Measurements from ENCODE around the gene MTRF1L. TPM values are rescaled to one million over a fixed set of nuclear protein-coding genes. Genes with fewer than 3 reads are reported as not detected.

MTRF1L gene, protein sequence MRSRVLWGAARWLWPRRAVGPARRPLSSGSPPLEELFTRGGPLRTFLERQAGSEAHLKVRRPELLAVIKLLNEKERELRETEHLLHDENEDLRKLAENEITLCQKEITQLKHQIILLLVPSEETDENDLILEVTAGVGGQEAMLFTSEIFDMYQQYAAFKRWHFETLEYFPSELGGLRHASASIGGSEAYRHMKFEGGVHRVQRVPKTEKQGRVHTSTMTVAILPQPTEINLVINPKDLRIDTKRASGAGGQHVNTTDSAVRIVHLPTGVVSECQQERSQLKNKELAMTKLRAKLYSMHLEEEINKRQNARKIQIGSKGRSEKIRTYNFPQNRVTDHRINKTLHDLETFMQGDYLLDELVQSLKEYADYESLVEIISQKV
- 8.2 and 11.7 TPM in 2 replicates for total RNA-seq (2014; rRNA removed; shearing (Covaris generic))

DNA sequence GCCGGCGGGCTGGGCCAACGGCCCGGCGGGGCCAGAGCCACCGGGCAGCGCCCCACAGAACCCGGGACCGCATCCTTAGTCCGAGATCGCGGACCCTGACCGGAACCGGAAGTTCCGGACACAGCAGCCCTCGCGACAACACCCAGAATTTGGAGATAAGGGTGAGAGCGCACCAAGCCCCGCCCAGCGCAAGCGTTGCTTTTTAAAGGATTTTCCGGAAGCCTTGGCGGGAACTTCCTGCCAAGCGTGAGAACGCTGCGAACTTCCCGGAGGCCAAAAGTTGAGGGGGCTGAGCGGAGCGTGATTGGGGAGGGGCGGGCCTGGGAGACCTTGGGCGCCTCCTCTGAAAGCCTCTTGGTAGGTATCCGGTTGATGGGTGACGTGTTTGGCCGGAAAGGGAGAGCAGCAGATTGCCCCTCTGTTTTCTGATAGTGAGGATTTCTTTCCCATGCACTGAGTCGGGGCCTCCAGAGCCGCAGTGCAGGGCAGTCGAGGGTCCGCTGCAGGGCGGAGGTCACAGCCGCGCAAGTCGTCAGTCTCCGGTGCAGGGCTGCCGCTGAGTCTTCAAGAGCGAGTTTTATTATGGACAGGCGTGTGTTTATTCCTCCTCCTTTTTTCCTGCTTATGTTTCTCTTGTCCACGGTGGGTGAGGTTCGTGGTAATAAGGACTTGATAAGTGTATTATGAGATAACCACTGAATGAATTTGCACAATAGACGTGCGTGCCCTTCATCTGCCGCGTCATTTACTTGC, at the start of gene MTRF1L:
TSS of gene MTRF1L (minus strand) at position 97 of the 753 bp plus-strand sequence. CDS start at position 73, 24 bp downstream.
- Histone ChIP-seq H3K36me3 (replicated peaks; ENCODE audit: control insufficient read depth, insufficient read depth, low read length) (no peaks in the 10 kb centered on the region; the same call in 1 of the 2 replicates), H3K27me3 (ENCODE audit: control insufficient read depth, insufficient read depth, low read length) (no peaks in the 10 kb centered on the region), H3K4me3 (ENCODE audit: insufficient read depth, low read depth, low read length) (peak within 1 kb of the TSS; percentile 96)
- peak; percentile 90 for DNase-seq

DNA sequence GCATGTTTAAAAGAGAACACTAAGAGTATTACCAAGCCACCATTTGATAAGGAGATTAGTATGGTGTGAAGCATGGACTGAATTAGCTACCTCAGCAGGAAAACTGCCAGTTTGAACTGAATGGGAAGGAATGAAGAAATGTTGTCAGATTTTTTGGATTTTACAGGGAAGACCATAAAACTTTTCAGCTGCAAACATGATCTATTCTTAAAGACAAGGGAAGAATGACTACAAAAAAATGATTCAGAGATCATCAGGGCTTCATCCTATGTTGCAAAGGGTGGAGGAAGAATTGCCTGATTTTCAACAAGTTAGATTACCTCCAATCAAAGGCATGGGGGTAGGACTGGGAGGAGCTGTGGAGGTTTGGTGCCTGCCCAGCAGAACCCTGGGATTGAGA, 49.3 kb upstream of the MTRF1L start:
- DNase-seq, result no peak
- Histone ChIP-seq H3K36me3 (replicated peaks; ENCODE audit: control insufficient read depth, insufficient read depth, low read length) (no peaks in the 10 kb centered on the region), H3K4me3 (ENCODE audit: insufficient read depth, low read depth, low read length) (no peak overlapping the region), H3K27me3 (ENCODE audit: control insufficient read depth, insufficient read depth, low read length) (no peaks in the 10 kb centered on the region)

DNA sequence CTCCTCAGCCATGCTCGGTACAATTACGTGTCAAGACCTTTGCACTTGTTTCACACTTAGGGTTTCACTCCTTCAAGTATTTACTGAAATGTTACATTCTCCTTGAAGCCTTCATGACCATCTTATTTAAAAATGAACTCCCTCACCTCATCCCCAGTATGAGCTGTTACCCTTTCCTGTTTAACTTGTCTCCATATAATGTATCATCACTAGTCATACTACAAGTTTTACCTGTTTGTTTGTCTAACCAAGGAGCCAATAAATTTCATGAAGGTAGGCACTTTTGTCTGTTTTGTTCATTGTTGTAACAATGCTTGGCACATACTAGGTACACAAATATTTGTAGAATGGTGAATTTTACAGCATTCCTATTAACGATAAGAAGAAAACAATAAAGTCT, 46.1 kb upstream of the MTRF1L start:
- no peak for DNase-seq
- Histone ChIP-seq H3K4me3 (ENCODE audit: insufficient read depth, low read depth, low read length) (no peak overlapping the region), H3K36me3 (replicated peaks; ENCODE audit: control insufficient read depth, insufficient read depth, low read length) (no peaks in the 10 kb centered on the region), H3K27me3 (ENCODE audit: control insufficient read depth, insufficient read depth, low read length) (no peaks in the 10 kb centered on the region)

DNA sequence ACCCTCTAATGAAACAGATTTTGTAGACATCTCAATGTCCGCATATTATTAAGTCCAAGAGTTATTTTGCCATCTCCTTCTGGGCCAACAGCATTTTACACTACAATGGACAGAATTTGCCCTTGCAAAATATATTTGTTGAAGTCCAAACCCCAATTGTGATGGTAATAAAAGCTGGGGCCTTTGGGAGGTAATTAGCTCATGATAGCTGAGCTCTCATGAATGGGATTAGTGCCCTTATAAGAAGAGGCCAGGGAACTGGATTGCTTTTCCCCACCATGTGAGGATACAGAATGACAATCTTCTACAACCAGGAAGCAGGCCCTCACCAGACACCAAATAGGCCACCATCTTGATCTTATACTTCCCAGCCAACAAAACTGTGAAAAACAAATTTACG, 44.9 kb upstream of the MTRF1L start:
- DNase-seq, result no peak
- Histone ChIP-seq H3K4me3 (ENCODE audit: insufficient read depth, low read depth, low read length) (no peak overlapping the region), H3K36me3 (replicated peaks; ENCODE audit: control insufficient read depth, insufficient read depth, low read length) (no peaks in the 10 kb centered on the region)

DNA sequence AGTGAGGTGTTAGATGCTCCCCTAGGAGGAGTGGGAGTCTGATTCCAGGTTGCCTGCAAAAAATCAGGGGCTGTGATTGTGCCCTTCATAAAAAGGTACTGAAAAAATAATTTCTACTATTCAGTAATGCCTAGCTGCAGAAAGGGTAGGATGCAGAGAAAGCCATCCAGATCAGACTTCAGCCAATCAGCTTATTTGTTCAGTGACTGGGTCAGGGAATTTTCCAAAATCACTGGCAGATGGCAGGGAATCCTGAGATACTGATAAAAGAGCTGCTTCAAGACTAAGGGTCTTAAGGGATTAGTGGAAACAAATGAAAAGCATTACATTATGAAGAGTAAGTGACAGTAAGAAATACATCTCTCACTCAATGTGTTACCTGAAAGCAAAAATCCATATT, 42.8 kb upstream of the MTRF1L start:
- no peak overlapping the region for H3K4me3 ChIP-seq (ENCODE audit: insufficient read depth, low read depth, low read length)
- no peak for DNase-seq

More for the DNA sequence above, 44.9 kb upstream of the MTRF1L start:
- H3K27me3 ChIP-seq (ENCODE audit: control insufficient read depth, insufficient read depth, low read length), result no peaks in the 10 kb centered on the region

DNA sequence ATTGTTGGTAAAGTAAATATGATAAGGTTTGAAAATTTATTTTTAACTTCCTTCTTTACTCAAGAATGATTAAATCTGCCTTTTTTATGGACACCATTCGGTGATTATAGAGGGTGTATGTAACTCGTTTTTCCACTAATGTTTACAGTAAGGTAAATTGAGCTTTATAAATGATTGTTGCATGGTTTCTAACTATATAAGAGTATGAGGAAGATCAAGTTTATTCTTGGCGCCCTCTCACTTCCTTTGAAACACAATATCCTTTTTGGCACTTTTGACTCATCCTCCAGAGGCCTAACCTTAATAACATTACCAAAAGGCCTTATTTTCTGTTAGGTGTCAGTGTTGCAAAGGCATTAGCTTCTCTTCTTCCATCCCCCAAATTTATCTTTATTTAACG, 41.8 kb upstream of the MTRF1L start:
- Histone ChIP-seq H3K4me3 (ENCODE audit: insufficient read depth, low read depth, low read length) (no peak overlapping the region), H3K27me3 (ENCODE audit: control insufficient read depth, insufficient read depth, low read length) (no peaks in the 10 kb centered on the region), H3K36me3 (replicated peaks; ENCODE audit: control insufficient read depth, insufficient read depth, low read length) (no peaks in the 10 kb centered on the region)
- no peak for DNase-seq

More for the DNA sequence above, 42.8 kb upstream of the MTRF1L start:
- Histone ChIP-seq H3K27me3 (ENCODE audit: control insufficient read depth, insufficient read depth, low read length) (no peaks in the 10 kb centered on the region), H3K36me3 (replicated peaks; ENCODE audit: control insufficient read depth, insufficient read depth, low read length) (no peaks in the 10 kb centered on the region)

DNA sequence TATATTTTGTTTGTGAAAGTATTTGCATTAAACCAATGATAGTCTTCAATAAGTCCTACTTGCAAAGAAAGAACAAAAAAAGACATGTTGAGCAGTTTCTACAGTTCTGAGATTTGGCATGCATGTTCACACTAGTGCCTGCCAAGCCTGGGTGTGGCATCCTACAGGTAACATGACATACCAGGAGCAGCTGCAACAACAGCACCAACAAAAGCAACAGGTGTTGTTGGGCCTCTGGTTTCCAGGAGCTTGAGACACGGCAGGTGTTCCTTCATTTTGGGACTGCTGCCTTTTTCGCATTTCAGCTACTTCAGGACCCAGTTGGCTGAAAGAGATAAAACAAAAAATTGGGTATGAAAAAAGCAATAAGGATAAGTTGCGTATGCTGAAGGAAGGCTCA, 41.2 kb upstream of the MTRF1L start:
- no peak for DNase-seq
- Histone ChIP-seq H3K27me3 (ENCODE audit: control insufficient read depth, insufficient read depth, low read length) (no peaks in the 10 kb centered on the region), H3K4me3 (ENCODE audit: insufficient read depth, low read depth, low read length) (no peak overlapping the region), H3K36me3 (replicated peaks; ENCODE audit: control insufficient read depth, insufficient read depth, low read length) (no peaks in the 10 kb centered on the region)

DNA sequence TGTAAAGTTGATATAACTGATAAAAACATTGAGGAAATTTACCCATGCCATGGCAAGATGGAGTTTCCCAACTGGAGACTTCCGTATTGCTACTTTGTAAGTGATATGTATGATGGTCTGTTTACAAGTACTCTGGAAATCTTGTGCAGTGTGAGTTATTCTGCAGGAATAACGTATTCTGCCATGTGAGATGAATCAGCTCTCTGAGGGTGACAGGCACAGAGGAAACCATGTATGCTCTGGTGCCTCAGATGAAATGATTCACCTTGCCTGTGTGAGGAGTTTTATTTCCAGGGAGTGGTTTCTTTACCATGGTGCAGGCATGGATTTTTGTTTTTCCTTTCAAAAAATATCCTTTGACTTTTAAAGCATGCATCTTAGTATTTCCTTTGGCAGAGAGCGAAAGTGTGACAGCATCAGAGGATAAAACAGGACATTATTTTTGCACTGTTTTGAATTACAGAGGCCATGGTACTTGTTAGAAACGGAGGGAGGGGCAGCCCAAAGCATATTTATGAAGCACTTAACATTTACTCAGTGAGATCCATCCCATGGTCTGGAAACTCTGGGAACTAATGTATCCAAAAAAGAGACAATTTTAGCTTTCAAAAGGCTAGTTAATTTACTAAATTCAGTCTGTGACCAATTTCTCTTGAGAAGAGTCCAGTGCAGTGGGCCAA, 36.0 kb upstream of the MTRF1L start:
- H3K4me3 ChIP-seq (ENCODE audit: insufficient read depth, low read depth, low read length), result no peak overlapping the region
- no peaks in the 10 kb centered on the region for H3K36me3 ChIP-seq (replicated peaks; ENCODE audit: control insufficient read depth, insufficient read depth, low read length)
- DNase-seq, result no peak
- H3K27me3 ChIP-seq (ENCODE audit: control insufficient read depth, insufficient read depth, low read length), result no peaks in the 10 kb centered on the region

DNA sequence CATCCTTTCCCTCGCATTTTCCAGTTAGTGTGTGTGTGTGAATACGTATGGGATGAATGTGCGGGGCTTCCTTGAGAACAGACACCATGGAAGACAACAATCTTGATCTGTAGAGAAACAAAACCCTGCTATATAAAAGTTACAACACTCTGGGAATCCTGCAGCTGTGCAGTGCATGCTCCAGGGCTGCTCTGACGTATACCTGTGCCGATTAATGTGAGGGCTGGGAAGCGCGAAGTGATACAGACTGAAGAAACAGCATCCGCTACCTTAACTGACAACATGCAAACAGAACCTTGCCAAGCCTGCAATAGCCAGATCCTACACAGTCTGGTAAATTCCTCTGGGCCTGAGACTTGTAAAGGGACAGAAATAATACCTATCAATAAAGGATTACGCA, 31.6 kb upstream of the MTRF1L start:
- Histone ChIP-seq H3K36me3 (replicated peaks; ENCODE audit: control insufficient read depth, insufficient read depth, low read length) (no peaks in the 10 kb centered on the region), H3K4me3 (ENCODE audit: insufficient read depth, low read depth, low read length) (no peak overlapping the region), H3K27me3 (ENCODE audit: control insufficient read depth, insufficient read depth, low read length) (no peaks in the 10 kb centered on the region)
- no peak for DNase-seq

DNA sequence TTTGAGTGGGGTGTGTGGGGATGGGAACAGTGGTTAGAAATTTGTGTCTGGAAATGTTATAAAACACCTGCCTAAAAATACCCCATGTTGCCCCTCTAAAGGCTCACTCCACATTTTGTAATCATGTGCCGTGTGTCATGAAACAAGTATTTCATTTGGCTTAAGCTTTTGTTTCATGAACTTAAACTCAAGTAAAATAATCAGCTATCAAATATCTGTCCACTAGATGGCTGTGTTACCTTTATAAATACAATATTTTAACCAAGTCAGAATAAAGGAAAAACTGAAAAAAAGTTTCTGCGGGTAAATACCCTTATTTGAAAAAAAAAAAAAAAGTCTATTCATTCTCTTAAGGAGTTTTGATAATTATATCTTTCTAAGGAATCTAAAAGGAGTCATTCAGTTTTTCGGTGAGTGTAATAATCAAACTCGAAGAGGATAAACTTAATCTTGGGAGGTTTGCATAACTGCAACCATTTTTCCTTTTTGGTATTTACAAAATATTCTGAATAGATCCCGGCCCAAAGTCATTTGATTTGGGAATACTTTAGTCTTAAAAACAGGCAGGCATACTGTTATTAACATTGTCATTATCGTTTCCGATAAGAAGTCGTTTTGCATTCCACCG, 29.9 kb upstream of the MTRF1L start:
- no peaks in the 10 kb centered on the region for H3K36me3 ChIP-seq (replicated peaks; ENCODE audit: control insufficient read depth, insufficient read depth, low read length)
- no peak for DNase-seq
- H3K4me3 ChIP-seq (ENCODE audit: insufficient read depth, low read depth, low read length), result no peak overlapping the region
- no peaks in the 10 kb centered on the region for H3K27me3 ChIP-seq (ENCODE audit: control insufficient read depth, insufficient read depth, low read length)

DNA sequence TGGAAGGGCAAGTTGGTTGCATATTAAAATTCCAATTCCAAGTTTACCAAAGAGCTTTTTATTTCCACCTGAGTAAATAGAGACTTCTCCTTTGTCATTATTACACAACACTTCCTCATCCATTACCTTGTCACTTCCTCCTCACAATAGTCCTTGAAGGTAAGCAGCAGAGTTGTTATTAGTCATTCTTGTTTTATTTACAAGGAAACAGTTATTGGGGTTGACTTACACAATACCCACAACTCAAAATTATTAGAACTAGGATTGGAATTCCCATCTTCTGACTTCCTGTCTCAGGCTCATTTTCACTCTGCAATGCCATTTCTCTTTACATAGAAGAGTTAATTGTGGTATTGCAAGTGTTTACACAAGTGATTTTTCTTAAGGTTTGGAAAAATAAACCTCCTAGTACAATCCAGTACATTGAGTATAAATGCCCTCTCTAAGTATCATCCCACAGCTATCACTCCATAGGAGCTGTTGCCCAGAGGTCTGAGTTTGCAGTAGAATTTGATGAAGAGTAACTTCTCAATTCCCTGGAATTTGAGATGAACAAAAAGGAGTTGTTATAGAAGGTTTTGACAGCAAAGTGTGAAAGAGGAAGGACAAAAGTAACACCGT, 28.9 kb upstream of the MTRF1L start:
- Histone ChIP-seq H3K27me3 (ENCODE audit: control insufficient read depth, insufficient read depth, low read length) (no peaks in the 10 kb centered on the region), H3K36me3 (replicated peaks; ENCODE audit: control insufficient read depth, insufficient read depth, low read length) (no peaks in the 10 kb centered on the region), H3K4me3 (ENCODE audit: insufficient read depth, low read depth, low read length) (no peak overlapping the region)
- no peak for DNase-seq

DNA sequence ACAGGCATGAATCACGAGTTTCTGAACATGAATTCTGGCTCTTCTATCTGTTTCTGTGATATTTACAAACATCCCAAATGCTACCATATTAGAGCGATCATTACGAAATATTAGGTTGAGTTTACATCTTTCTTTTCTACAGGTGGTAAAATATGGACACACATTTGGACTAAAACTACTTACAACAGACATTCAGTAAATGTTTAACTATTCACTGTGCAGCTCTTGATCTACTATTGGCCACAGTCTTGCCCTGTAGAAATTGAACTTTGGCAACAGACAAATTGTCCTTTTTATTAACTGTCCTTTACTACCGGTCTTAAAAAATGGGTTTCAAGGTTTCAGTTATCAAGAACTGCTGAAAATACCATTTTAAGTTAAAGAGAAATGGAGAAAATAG, 26.5 kb upstream of the MTRF1L start:
- no peak for DNase-seq
- Histone ChIP-seq H3K36me3 (replicated peaks; ENCODE audit: control insufficient read depth, insufficient read depth, low read length) (no peaks in the 10 kb centered on the region; the same call in 1 of the 2 replicates), H3K27me3 (ENCODE audit: control insufficient read depth, insufficient read depth, low read length) (no peaks in the 10 kb centered on the region), H3K4me3 (ENCODE audit: insufficient read depth, low read depth, low read length) (no peak overlapping the region)

DNA sequence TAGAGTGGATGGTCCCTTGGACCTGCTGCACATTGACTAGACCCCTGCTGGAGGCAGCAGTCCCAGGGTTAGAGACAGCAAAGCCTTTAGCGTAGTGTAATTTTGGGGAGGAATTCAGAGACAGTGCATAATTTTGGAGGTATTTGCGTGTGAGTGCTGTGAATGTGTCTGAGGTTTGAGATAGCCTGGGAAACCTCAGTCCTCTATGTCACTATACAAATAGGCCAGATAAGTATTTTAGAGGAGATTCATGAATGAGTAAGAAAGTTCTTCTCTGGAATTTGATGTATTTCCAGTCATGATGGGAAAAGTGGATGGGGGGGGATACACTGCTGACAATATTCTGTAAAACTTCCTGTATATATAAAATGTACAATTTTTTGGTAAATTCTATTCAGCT, 25.8 kb upstream of the MTRF1L start:
- Histone ChIP-seq H3K36me3 (replicated peaks; ENCODE audit: control insufficient read depth, insufficient read depth, low read length) (no peaks in the 10 kb centered on the region; the same call in 1 of the 2 replicates), H3K27me3 (ENCODE audit: control insufficient read depth, insufficient read depth, low read length) (no peaks in the 10 kb centered on the region), H3K4me3 (ENCODE audit: insufficient read depth, low read depth, low read length) (no peak overlapping the region)
- DNase-seq, result no peak

DNA sequence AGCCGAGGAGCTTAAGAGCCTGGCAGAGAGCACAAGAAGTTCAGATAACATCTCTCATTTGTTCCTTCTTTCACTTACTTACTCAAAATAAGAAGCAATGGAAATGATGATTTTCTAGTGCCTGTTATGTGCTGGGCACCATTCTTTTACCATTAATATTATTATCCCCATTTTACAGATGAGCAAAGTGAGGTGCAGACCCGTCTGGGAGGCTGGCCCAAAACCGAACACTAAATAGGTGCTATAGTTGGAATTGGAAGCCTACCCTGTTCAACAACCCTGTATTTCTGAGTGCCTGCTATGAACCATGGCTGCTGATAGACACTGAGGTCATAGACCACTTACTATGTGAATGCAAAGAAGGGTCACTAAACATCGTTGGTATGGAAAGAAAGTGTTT, 25.0 kb upstream of the MTRF1L start:
- no peak overlapping the region for H3K4me3 ChIP-seq (ENCODE audit: insufficient read depth, low read depth, low read length)
- no peak for DNase-seq
- H3K36me3 ChIP-seq (replicated peaks; ENCODE audit: control insufficient read depth, insufficient read depth, low read length), result no peaks in the 10 kb centered on the region; the same call in 1 of the 2 replicates
- H3K27me3 ChIP-seq (ENCODE audit: control insufficient read depth, insufficient read depth, low read length), result no peaks in the 10 kb centered on the region

Measured in H7 (cell line).